ENCODE results near the gene SART3. TPM values are rescaled to one million over a fixed set of nuclear protein-coding genes. Genes with fewer than 3 reads are reported as not detected.

SART3 gene
- total and polyA plus RNA-seq, 2 experiments from 2014 or later, result 23.2 to 145 TPM

- Histone ChIP-seq H3K27me3 (no peaks in the 10 kb centered on the region), H3K27ac (no peak overlapping the region), H3K4me1 (ENCODE audit: low read depth) (no peaks in the 10 kb centered on the region), H3K36me3 (no peaks in the 10 kb centered on the region), H3K4me3 (no peak overlapping the region), H3K9me3 (ENCODE audit: low read depth) (no peaks in the 10 kb centered on the region)
- DNase-seq (ENCODE audit: low read depth in 1 of 2, low spot score in 1 of 2), result no peak
- no peak for TF ChIP-seq CTCF (IDR thresholded peaks at IDR 0.05; ENCODE audit: low read depth, low read length)
Observed at GRCh38 chr12:108589840-108590229, 28.9 kb upstream of the SART3 start.

- Histone ChIP-seq H3K27ac (no peak overlapping the region), H3K36me3 (no peaks in the 10 kb centered on the region), H3K4me3 (no peak overlapping the region), H3K4me1 (ENCODE audit: low read depth) (no peaks in the 10 kb centered on the region), H3K9me3 (ENCODE audit: low read depth) (no peaks in the 10 kb centered on the region), H3K27me3 (no peaks in the 10 kb centered on the region)
- TF ChIP-seq CTCF (IDR thresholded peaks at IDR 0.05; ENCODE audit: low read depth, low read length), result no peak
- DNase-seq (ENCODE audit: low read depth in 1 of 2, low spot score in 1 of 2), result peak in 1 of 2 donors; percentile 69
Observed at GRCh38 chr12:108589028-108589839, 28.3 kb upstream of the SART3 start.

- no peak for DNase-seq (ENCODE audit: low read depth in 1 of 2, low spot score in 1 of 2)
- Histone ChIP-seq H3K27ac (no peak overlapping the region), H3K36me3 (no peaks in the 10 kb centered on the region), H3K4me3 (no peak overlapping the region), H3K4me1 (ENCODE audit: low read depth) (no peaks in the 10 kb centered on the region), H3K9me3 (ENCODE audit: low read depth) (no peaks in the 10 kb centered on the region), H3K27me3 (no peaks in the 10 kb centered on the region)
- TF ChIP-seq CTCF (IDR thresholded peaks at IDR 0.05; ENCODE audit: low read depth, low read length), result no peak
Observed at GRCh38 chr12:108587826-108588225, 26.9 kb upstream of the SART3 start.

GRCh38 chr12:108586306-108586705, 25.3 kb upstream of the SART3 start:
- no peak for DNase-seq (ENCODE audit: low read depth in 1 of 2, low spot score in 1 of 2)
- Histone ChIP-seq H3K27me3 (no peaks in the 10 kb centered on the region), H3K4me1 (ENCODE audit: low read depth) (no peaks in the 10 kb centered on the region), H3K27ac (no peak overlapping the region), H3K36me3 (no peaks in the 10 kb centered on the region), H3K4me3 (no peak overlapping the region), H3K9me3 (ENCODE audit: low read depth) (no peaks in the 10 kb centered on the region)
- TF ChIP-seq CTCF (IDR thresholded peaks at IDR 0.05; ENCODE audit: low read depth, low read length), result no peak

- Histone ChIP-seq H3K27ac (no peak overlapping the region), H3K36me3 (no peaks in the 10 kb centered on the region), H3K4me3 (no peak overlapping the region), H3K9me3 (ENCODE audit: low read depth) (no peaks in the 10 kb centered on the region), H3K4me1 (ENCODE audit: low read depth) (no peaks in the 10 kb centered on the region), H3K27me3 (no peaks in the 10 kb centered on the region)
- no peak for DNase-seq (ENCODE audit: low read depth in 1 of 2, low spot score in 1 of 2)
- no peak for TF ChIP-seq CTCF (IDR thresholded peaks at IDR 0.05; ENCODE audit: low read depth, low read length)
Observed at GRCh38 chr12:108585864-108586263, 24.9 kb upstream of the SART3 start.
